HEK293T (cell line): Measurements from ENCODE around the gene TEC.

Source experiments
- CTCF ChIA-PET: fragments of 350-600 bp; formaldehyde crosslinking; extraction: SDS; loops from one replicate; lab custom pipeline; 2021; ENCODE audit warnings: antibody characterized with exemption, inconsistent platforms; lab: Yijun Ruan, JAX
- POLR2A ChIA-PET: fragments of 350-600 bp; formaldehyde crosslinking; extraction: SDS; loops from one replicate; lab custom pipeline; 2020; ENCODE audit warnings: antibody characterized with exemption, inconsistent platforms; lab: Yijun Ruan, JAX
- DNase-seq: peaks from one replicate; pipeline ENCODE4 v3.0.0; 2012; ENCODE audit warnings: mixed read lengths; ENCODE audit errors: extremely low spot score
- ARNT ChIP-seq: fragments of 450-650 bp; IDR thresholded peaks from 2 replicates; pipeline ENCODE4 v1.6.1; 2017; ENCODE audit warnings: mild to moderate bottlenecking
- BHLHE40 ChIP-seq: fragments of 450-650 bp; IDR thresholded peaks from 2 replicates; pipeline ENCODE4 v1.6.1; 2016; ENCODE audit warnings: mild to moderate bottlenecking, moderate library complexity, borderline replicate concordance
- CTBP1 ChIP-seq: fragments of 450-650 bp; IDR thresholded peaks from 2 replicates; pipeline ENCODE4 v1.6.1; 2016; ENCODE audit warnings: borderline replicate concordance
- ELF4 ChIP-seq: fragments of 450-650 bp; IDR thresholded peaks from 2 replicates; pipeline ENCODE4 v1.6.1; 2017; ENCODE audit warnings: antibody characterized with exemption
- FOXA1 ChIP-seq: fragments of 450-650 bp; IDR thresholded peaks from 2 replicates; pipeline ENCODE4 v1.6.1; 2016; ENCODE audit warnings: mild to moderate bottlenecking
- FOXK2 ChIP-seq: fragments of 450-650 bp; IDR thresholded peaks from 2 replicates; pipeline ENCODE4 v1.6.1; 2016; ENCODE audit warnings: mild to moderate bottlenecking
- FOXM1 ChIP-seq: fragments of 450-650 bp; IDR thresholded peaks from 2 replicates; pipeline ENCODE4 v1.6.1; 2017; ENCODE audit warnings: mild to moderate bottlenecking, borderline replicate concordance
- HDGF ChIP-seq: fragments of 450-650 bp; IDR thresholded peaks from 2 replicates; pipeline ENCODE4 v1.6.1; 2017; ENCODE audit warnings: antibody characterized with exemption, borderline replicate concordance
- L3MBTL2 ChIP-seq: fragments of 450-650 bp; conservative IDR thresholded peaks from 2 replicates; pipeline ENCODE4 v1.6.1; 2016; ENCODE audit warnings: mild to moderate bottlenecking
- LEF1 ChIP-seq: fragments of 450-650 bp; IDR thresholded peaks from 2 replicates; pipeline ENCODE4 v1.6.1; 2017; ENCODE audit warnings: mild to moderate bottlenecking, borderline replicate concordance
- NFRKB ChIP-seq: fragments of 450-650 bp; IDR thresholded peaks from 2 replicates; pipeline ENCODE4 v1.6.1; 2016; ENCODE audit warnings: mild to moderate bottlenecking, moderate library complexity
- PKNOX1 ChIP-seq: fragments of 450-650 bp; IDR thresholded peaks from 2 replicates; pipeline ENCODE4 v1.6.1; 2016
- SP1 ChIP-seq: fragments of 450-650 bp; IDR thresholded peaks from 2 replicates; pipeline ENCODE4 v1.6.1; 2017
- SUZ12 ChIP-seq: fragments of 450-650 bp; IDR thresholded peaks from 2 replicates; pipeline ENCODE4 v1.6.1; 2016; ENCODE audit warnings: mild to moderate bottlenecking
- TARDBP ChIP-seq: fragments of 450-650 bp; IDR thresholded peaks from 2 replicates; pipeline ENCODE4 v1.6.1; 2016
- ZNF384 ChIP-seq: fragments of 450-650 bp; IDR thresholded peaks from 2 replicates; pipeline ENCODE4 v1.6.1; 2016

The TEC gene

GRCh38 chr4:48243887-48244286, 25.8 kb downstream of the TEC start:
- DNase-seq = no peak
- POLR2A ChIA-PET = no interaction called here
- CTCF ChIA-PET = no interaction called here

GRCh38 chr4:48243429-48243828, 26.2 kb downstream of the TEC start:
- POLR2A ChIA-PET = no interaction called here
- CTCF ChIA-PET = no interaction called here
- DNase-seq = no peak
- TF ChIP-seq FOXM1 (no peak), LEF1 (no peak), L3MBTL2 (no peak), ZNF384 (no peak), NFRKB (no peak), BHLHE40 (no peak)

More at GRCh38 chr4:48243887-48244286, 25.8 kb downstream of the TEC start:
- TF ChIP-seq ARNT (no peak), PKNOX1 (no peak), BHLHE40 (no peak), SP1 (no peak), L3MBTL2 (no peak), TARDBP (no peak), LEF1 (no peak), SUZ12 (no peak), ELF4 (no peak), ZNF384 (no peak), FOXM1 (no peak), NFRKB (no peak), FOXA1 (no peak), HDGF (no peak), FOXK2 (no peak), CTBP1 (no peak)

GRCh38 chr4:48242511-48243195, 27.0 kb downstream of the TEC start:
- ChIA-PET CTCF (no interaction called here), POLR2A (no interaction called here)
- TF ChIP-seq ARNT (no peak), BHLHE40 (no peak), SP1 (no peak), LEF1 (no peak), ELF4 (no peak), PKNOX1 (no peak), FOXA1 (no peak), L3MBTL2 (no peak), TARDBP (no peak), HDGF (no peak), SUZ12 (no peak), NFRKB (no peak), FOXK2 (no peak), CTBP1 (no peak), FOXM1 (no peak)
- no peak for DNase-seq

GRCh38 chr4:48241731-48242130, 27.9 kb downstream of the TEC start:
- no peak for TF ChIP-seq SP1
- TF ChIP-seq FOXK2 = no peak
- TF ChIP-seq SUZ12 = no peak
- TF ChIP-seq TARDBP = no peak
- no peak for TF ChIP-seq ARNT
- TF ChIP-seq NFRKB = no peak
- no peak for TF ChIP-seq LEF1
- no peak for TF ChIP-seq ZNF384
- no peak for TF ChIP-seq FOXA1
- TF ChIP-seq FOXM1 = no peak
- TF ChIP-seq ELF4 = no peak
- no peak for TF ChIP-seq PKNOX1
- TF ChIP-seq BHLHE40 = no peak
- TF ChIP-seq CTBP1 = no peak
- POLR2A ChIA-PET = no interaction called here
- DNase-seq = no peak
- CTCF ChIA-PET = no interaction called here

GRCh38 chr4:48237996-48238645, 31.5 kb downstream of the TEC start:
- DNase-seq = no peak
- TF ChIP-seq CTBP1 = no peak
- TF ChIP-seq PKNOX1 = no peak
- ChIA-PET POLR2A (no interaction called here), CTCF (no interaction called here)
